Left forelimb (tissue), 1 donor: ENCODE data around the gene TGIF2LX.
"Not testable (repeated sequence)": the region's sequence is repeated elsewhere in the genome, so short reads cannot be mapped to it uniquely, and the experiment has no call there.

Experiments
- DNase-seq: peaks from one replicate; pipeline ENCODE4 v3.0.0-alpha.2; 2018; ENCODE audit warnings: low spot score

Gene TGIF2LX

GRCh38 chrX:89921665-89922064 is at the start of gene TGIF2LX:
TGIF2LX (plus strand) TSS chrX:89921908; CDS start chrX:89922086, 178 bp downstream.
- DNase-seq, result not testable (repeated sequence)

- not testable (repeated sequence) for DNase-seq
These were observed 728 bp downstream of the TGIF2LX start for GRCh38 chrX:89922338-89922934.

- DNase-seq, result not testable (repeated sequence)
These were observed 21.4 kb downstream of the TGIF2LX start for GRCh38 chrX:89943077-89943476.

- not testable (repeated sequence) for DNase-seq
These were observed 43.9 kb downstream of the TGIF2LX start for GRCh38 chrX:89965588-89965987.
